M059J (cell line): ENCODE data around the gene TH. TPM values are rescaled to one million over a fixed set of nuclear protein-coding genes. Genes with fewer than 3 reads are reported as not detected.
"Not testable (repeated sequence)": the region's sequence is repeated elsewhere in the genome, so short reads cannot be mapped to it uniquely, and the experiment has no call there.

Source experiments
- DNase-seq: peaks from one replicate; pipeline ENCODE4 v3.0.0-alpha.2; 2012; ENCODE audit warnings: low read depth
- total RNA-seq: library from RNA; depleted of rRNA; stranded (reverse); fragments of >200 nt; shearing (Covaris generic); gene quantifications from 2 replicates; pipeline ENCODE4 v1.2.3, GENCODE V29; 2014

Gene TH
- total RNA-seq, 1 experiment from 2014 or later: 0.07 TPM

DNA sequence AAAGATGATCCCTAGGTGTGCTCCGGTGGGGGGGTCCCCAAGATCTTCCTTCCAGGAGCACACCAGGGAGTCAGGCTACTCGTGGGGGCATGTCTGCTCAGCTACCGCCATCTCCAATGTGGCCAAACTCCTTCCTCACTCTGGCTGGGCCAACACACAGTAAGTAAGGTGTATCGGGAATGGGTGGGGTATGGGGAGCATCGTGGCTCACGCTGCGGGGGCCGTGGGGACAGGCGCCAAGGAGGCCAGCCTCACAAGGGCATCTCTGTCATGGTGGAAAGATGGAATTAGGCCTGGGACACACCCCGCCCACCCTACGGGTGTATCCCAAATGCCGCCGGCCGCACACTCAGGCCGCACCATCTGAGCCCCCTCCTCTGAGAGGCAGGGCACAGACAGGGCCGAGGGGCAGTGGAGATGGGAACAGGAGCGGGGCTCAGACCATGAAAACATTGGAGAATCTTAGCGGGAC lies 40.7 kb downstream of the TH start:
- DNase-seq: no peak

DNA sequence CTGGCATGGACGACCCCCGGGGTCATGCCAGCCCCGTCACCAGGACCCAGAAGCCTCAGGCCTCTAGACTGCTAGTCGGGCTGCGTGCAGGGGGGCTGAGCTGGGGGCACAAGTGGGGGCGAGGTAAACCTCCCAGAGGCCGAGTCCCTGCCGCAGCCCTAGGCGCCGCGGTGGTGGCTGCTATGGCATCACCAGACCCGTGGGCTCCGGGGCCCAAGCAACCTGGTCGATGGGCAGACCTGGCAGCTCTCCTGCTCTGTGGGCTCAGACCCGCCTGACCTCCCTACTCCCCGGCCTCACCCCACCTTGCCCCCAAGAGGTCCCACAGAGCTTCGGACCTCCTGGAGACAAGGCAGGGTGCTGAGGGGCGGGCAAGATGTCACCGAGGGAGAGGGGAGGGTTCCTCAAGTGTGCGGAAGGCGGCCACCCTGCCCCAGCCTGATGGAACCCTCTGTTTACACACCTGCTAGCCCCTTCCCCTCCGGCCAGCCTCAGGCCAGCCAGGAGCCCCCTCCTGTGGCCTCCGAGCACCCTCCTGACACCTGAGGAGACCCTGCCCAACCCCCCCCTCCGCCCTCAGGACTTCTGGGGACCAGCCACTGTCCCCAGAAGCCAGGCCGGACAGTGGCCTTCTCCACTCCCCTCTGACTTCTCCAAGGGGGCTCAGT lies 41.8 kb downstream of the TH start:
- DNase-seq: no peak

DNA sequence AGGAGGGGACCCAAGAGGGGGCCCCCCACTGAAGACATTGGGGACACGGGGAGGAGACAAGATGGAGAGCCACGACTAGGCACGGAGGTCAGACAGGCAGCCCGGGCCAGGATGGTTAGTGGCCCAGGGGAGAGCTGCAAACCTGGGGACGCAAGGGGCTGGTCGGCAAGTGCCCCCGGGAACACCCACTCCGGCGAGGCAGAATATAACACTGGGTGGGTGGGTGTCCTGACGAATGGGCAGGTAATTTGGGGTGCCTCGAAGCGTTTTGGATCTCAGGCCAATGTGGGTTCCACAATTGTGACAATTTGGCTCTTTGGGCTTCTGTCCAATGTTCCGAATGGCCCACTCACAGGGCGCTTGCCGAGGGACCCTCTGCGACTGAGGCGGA lies 42.3 kb downstream of the TH start:
- no peak for DNase-seq

GRCh38 chr11:2128511-2129307 lies 42.9 kb downstream of the TH start:
- DNase-seq: no peak

DNA sequence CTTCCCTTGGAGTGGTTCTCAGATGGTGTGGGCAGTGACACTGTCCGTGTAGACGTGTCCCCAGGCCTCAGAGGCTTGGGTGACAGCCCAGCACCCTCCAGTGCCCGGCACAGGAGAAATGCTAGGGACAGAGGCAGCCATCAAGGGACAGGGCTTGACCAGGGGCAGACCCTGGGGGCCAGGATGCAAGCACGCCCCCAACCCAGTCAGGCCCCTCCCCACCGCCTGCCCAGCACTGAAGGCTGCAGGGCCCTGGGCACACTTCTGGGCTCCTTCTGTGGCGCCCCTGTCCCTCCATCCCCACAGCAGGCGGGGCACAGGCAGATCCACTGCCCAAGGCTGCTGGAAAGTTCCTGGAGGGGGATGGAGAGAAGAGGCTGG lies 43.5 kb downstream of the TH start:
- no peak for DNase-seq

DNA sequence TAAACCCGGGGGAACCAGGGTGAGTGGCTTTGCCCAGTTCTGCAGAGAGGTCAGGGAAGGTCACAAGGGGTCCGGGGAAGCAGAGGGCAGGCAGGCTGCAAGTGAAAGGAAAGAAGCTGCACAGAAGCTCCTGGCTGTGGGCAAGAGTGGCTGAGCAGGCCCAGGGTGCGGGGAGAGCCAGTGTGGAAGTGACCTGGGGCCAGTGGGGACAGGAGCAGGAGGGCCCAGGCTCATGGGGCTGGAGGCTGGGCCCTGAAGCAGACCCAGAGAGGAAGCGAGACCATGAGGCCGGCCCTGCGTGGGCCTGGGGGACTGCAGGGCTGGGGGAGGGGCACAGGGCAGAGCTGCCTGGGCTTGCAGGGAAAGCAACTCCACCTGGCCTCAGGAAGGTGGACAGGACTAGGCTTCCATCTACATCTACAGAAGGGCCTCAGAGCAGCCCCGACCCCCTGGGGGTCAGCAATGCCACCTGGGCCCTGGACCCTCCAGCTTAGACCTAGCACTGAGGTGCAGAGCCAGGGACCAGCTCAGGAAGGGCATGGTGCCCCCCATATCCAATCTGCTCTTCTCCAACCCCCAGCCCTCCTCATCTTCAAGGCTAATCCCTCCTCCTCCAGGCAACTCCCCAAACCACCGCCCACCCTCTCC lies 44.0 kb downstream of the TH start:
- DNase-seq: no peak

DNA sequence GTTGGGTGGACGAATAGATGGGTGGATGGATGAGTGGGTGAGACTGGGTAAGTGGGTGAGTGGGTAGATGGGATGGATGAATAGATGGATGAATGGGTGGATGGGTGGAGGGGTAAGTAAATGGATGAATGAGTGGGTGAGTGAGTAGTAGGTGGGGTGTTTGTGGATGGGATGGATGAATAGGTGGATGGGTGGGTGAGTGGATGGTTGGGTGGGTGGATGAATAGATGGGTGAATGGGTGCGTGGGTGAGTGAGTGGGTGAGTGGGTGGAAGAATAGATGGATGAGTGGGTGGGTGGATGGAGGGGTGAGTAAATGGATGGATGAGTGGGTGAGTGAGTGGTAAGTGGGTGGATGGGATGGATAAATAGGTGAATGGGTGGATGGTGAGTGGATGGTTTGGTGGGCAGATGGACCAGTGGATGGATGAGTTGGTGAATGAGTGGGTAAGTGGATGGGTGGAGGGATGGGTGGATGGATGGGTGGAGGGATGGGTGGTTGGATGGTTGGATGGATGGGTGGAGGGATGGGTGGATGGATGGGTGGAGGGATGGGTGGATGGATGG lies 45.0 kb downstream of the TH start:
- no peak for DNase-seq

DNA sequence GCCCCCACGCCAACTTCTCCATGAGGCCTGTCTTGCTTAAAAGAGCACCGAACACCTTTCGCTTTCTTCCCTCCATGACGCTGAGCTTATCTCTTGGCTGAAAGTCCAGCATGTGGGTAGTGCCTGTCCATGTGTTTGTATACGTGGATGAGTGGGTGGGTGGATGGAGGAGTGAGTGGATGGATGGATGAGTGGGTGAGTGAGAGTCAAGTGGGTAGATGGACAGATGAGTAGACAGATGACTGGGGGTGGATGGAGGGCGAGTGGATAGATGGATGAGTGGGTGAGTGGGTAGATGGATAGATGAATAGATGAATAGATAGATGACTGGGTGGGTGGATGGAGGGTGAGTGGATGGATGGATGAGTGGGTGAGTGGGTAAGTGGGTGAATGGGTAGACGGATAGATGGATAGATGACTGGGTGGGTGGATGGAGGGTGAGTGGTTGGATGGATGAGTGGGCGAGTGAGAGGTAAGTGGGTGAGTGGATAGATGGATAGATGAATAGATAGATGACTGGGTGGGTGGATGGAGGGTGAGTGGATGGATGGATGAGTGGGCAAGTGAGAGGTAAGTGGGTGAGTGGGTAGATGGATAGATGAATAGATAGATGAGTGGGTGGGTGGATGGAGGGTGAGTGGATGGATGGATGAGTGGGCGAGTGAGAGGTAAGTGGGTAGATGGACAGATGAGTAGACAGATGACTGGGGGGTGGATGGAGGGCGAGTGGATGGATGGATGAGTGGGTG lies 46.7 kb downstream of the TH start:
- DNase-seq: not testable (repeated sequence)

- no peak for DNase-seq
These were observed 48.0 kb downstream of the TH start for GRCh38 chr11:2123628-2123960.

- DNase-seq: no peak
These were observed 48.5 kb downstream of the TH start for GRCh38 chr11:2122907-2123627.

GRCh38 chr11:2122222-2122906 lies 49.3 kb downstream of the TH start:
- DNase-seq: peak; percentile 58

- DNase-seq: no peak
These were observed 50.1 kb downstream of the TH start for GRCh38 chr11:2121227-2122130.

GRCh38 chr11:2120359-2121100 lies 51.1 kb downstream of the TH start:
- DNase-seq: no peak

DNA sequence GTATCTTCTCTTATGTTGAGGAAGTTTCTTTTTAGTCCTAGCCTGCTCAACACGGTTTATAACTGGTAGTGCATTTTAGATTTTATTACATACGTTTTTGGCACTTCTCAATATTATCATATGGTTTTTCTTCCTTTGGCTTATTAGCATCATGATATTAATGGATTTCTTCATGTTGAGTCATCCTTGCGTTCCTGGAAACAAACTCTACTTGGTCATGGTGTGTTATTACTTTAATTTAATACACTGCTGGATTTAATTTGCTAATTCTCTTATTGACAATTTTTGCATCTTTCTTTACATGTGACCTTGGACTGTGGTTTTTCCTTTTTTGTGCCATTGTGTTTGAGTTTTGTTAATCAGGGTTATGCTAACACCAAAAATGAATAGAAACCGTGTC lies 52.9 kb downstream of the TH start:
- DNase-seq: no peak

DNA sequence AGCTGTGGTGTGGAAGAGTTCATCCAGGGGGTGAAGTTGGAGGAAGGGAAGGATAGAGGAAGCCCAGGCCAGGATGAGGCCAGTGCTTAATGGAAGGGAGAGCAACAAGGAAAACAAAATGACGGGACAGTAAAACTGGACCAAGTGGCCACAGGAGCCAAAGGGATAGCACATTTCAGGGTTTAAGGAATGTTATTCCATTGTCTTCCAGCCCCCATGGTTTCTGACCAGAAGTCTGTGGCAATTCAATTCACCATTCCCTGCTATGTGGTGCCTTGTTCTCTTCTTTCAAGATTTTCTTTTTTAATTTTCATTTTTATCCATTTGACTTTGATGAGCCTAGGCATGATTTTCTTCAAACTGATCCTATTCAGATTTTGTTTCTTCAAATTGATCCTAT lies 54.9 kb downstream of the TH start:
- no peak for DNase-seq

DNA sequence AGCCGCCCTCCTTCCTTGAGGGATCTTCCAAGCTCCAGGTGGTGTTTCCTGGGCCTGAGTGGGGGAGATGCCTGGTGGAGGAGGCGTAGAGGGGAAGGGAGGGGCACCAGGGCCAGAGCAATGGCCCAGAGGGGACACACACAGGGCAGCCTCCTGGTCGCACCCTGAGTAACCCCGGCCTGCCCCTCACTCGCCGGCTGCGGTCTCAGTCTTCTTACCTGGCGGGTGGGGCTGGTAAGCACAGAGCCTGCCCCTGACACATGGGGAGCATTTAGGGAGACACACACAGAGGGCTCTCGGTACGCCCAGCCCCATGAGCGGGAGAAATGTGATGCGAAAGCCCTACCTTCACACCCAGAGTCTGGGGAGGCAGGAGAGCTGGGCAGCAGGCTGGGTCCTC lies 56.3 kb downstream of the TH start:
- no peak for DNase-seq

- DNase-seq: no peak
These were observed 57.0 kb downstream of the TH start for GRCh38 chr11:2114430-2115241.
